Activated naive CD8-positive, alpha-beta T cell (primary cell): ENCODE data around the gene PNMA6E.

Experiments
- H3K27ac Mint-ChIP-seq: one replicate; pipeline ENCODE4 v1.8.0; 2021; ENCODE audit warnings: mixed read lengths
- H3K27me3 Mint-ChIP-seq: one replicate; pipeline ENCODE4 v1.8.0; 2021; ENCODE audit warnings: mixed read lengths
- H3K36me3 Mint-ChIP-seq: one replicate; pipeline ENCODE4 v1.8.0; 2021; ENCODE audit warnings: mixed read lengths
- H3K4me1 Mint-ChIP-seq: one replicate; pipeline ENCODE4 v1.8.0; 2021; ENCODE audit warnings: low read depth, mixed read lengths
- H3K4me3 Mint-ChIP-seq: one replicate; pipeline ENCODE4 v1.8.0; 2021; ENCODE audit warnings: mild to moderate bottlenecking, mixed read lengths
- H3K9me3 Mint-ChIP-seq: one replicate; pipeline ENCODE4 v1.8.0; 2021; ENCODE audit warnings: low read depth, mixed read lengths

Gene PNMA6E

DNA sequence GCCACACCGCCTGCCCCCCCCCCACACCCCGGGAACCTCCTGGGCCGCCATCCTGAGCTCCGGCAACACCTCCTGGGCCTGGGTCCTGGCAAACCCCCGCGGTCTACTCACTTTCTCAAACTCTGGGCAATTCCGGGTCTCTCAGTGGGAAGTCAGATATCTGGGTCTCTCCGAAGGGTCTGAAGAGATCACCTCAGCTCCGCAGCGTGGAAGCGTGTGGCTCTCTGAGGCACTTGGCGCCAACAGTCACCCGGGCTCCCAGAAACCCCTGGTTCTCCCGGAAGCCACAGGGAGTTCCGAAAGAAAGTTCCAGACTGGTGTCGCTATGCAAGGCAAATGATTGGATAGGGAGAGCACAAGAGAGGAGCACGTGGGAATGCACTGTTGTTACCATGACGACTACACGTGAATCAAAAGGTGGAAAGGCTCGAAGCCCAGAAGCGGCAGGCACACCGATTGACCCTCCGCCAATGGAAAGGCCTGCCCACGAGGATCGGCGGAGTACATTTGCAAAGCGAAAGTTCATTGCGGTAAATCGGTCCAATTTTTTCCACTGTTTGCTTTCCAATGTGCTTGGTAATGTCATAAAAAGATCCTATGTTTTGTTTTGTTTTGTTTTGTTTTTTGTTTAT lies at the start of gene PNMA6E:
Gene PNMA6E (minus strand): TSS at position 218 of the 632 bp plus-strand sequence. CDS start 2,501 bp downstream, outside the sequence.
- H3K9me3 Mint-ChIP-seq = no peaks in the 10 kb centered on the region
- H3K27me3 Mint-ChIP-seq = no peaks in the 10 kb centered on the region
- H3K36me3 Mint-ChIP-seq = no peaks in the 10 kb centered on the region
- H3K4me3 Mint-ChIP-seq = no peak within 1 kb of the TSS
- H3K27ac Mint-ChIP-seq = no peak within 1 kb of the TSS
- H3K4me1 Mint-ChIP-seq = no peaks in the 10 kb centered on the region

DNA sequence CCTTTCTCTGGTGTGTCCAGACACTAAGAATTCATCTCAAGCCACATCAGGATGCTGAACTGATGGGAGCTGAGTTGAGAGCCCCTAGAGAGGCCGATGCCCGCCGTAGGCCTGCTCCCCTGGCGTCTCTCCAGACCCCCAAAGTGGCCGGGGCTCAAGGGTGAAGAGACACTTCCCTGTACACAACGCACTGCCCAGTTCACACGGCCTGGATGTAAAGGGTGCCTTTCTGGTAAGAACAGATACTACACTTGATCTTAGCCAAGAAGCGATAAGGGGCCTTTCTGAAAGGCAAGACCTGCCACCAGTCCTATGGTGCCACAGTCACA lies 49.8 kb upstream of the PNMA6E start:
- Mint-ChIP-seq H3K27me3 (no peaks in the 10 kb centered on the region), H3K27ac (no peak overlapping the region), H3K4me3 (no peak overlapping the region), H3K36me3 (no peaks in the 10 kb centered on the region), H3K9me3 (no peaks in the 10 kb centered on the region), H3K4me1 (no peaks in the 10 kb centered on the region)

DNA sequence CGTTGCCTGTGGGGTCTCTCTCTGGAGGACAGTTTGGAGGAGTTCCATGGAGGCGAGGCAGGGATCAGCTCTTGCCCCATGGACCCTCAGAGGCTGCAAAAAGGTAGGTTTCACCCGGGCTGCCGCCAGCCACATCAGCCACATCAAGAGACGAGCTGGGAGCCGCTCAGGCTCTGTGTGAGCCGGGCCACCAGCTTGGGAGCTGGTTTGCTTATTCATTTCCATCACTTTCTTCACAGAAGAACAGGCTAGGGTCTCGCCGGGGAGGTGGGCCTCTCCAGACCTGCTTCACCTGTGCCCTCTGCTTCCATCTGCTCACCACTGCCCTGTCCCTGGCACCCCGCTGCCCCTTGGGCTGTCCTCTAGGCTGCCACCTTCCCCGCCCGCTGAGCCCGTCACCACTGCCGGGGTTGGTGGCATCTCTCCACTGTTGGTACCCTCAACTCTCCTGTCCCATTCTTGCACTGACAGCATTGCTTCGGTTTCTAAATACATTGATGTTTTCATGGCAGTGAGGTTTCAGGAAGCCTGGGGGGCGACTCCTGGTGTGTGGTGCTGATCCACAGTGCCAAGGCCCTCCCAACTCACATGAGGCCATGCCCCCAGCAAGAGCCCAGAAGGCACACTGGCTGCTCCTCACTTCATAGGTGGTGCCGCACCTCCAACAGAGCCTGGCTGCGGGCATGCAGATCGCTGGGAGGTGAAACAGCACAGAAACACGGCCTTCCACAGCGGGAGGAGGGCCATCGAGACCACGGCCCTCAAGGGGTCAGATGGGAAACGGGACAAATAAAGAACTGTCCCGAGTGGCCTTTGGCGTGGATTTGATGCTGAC lies 49.2 kb upstream of the PNMA6E start:
- Mint-ChIP-seq H3K36me3 (no peaks in the 10 kb centered on the region), H3K4me3 (no peak overlapping the region), H3K4me1 (no peaks in the 10 kb centered on the region), H3K27ac (no peak overlapping the region), H3K27me3 (no peaks in the 10 kb centered on the region), H3K9me3 (no peaks in the 10 kb centered on the region)

DNA sequence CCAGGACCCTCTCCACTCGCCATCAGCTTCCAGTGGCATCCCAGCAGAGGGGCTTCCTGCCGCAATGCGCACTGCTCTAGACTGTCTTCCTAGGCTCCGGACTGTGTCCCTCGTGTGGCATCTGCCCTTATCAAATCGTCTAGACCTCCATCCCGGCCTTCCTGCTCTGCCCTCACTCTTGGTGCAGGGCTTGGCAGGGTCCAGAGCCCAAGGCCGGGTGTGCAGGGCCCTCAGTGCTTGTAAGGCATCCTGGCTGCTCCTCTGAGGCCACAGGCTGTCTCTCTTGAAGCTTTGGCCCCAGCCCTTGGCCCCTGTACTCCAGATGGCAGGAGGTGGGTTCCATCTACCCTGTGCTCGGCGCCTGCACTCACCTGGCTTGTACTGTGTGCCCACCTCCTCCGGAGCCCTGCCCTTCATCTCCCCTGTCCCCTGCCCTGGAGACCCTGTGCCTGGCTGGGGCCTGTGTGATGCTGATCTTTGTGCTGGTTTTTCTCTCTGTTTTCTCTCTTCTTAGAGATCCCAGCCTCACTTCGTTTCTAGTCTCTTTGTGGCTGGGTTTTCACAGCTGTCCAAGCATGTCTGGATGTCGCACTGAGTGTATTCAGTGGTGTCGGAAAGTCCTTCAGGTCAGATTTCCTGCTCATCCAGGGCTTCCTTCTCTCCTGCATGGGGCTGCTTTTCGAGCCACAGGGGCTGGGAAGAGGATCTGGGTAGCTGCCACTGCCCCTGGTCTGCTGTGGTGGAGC lies 48.4 kb upstream of the PNMA6E start:
- no peaks in the 10 kb centered on the region for H3K4me1 Mint-ChIP-seq
- H3K27me3 Mint-ChIP-seq = no peaks in the 10 kb centered on the region
- H3K27ac Mint-ChIP-seq = no peak overlapping the region
- H3K4me3 Mint-ChIP-seq = no peak overlapping the region
- no peaks in the 10 kb centered on the region for H3K9me3 Mint-ChIP-seq
- no peaks in the 10 kb centered on the region for H3K36me3 Mint-ChIP-seq

DNA sequence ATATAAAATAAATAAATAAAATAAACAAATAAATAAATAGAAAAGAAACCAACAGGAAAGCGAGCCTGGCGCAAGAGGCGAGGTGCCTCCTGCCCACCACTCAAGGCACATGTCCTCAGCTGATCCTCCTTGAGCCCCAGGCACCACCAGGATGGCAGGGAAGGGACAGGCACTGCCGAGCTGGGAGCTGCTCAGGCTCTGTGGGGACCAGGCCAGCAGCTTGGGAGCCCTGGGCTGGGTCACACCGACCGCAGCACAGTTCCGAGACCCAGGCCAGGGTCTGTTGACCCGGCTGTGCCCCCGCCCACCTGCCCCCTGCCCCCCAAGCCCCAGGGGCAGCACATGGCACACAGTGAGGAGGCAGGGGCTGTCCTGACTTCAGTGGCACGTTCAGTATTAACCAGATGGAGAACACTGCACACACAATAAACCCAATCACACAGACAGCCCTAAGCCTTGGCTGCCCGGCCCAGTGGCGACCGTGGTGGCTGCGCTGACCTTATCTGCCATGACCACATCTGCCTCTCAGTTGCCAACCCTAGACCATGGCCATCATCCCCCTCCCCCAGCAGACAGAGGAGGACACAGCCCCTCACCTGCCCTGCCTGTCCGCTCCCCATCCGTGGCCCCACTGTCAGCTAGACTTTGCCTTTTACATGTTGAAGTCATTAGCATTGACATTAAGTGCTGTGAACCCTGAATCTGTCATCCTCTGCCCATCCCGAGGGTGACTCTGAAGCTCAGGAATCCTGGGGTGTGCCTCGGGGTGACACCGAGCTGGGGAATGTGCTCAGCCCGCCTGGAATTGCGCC lies 47.6 kb upstream of the PNMA6E start:
- Mint-ChIP-seq H3K36me3 (no peaks in the 10 kb centered on the region), H3K27me3 (no peaks in the 10 kb centered on the region), H3K9me3 (no peaks in the 10 kb centered on the region), H3K4me1 (no peaks in the 10 kb centered on the region), H3K27ac (no peak overlapping the region), H3K4me3 (no peak overlapping the region)

DNA sequence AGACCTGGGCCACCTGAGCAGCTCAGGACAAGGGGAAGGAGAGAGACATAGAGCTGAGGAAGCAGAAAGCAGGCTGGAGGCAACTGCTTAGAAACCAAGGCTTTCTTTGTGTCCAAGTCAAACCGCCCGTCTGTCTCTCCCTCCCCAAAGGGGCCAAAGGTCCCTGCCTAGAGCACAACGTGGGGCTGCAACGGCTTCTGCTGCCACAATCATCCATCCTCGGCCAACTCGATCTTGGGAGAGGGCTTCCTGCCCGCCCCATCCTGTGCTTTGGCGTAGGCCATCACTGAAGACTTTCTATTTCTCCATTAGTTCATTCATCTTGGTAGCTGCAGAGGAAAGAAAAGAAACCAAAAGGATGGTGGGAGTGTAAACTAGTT lies 46.4 kb upstream of the PNMA6E start:
- H3K27ac Mint-ChIP-seq = no peak overlapping the region
- no peaks in the 10 kb centered on the region for H3K9me3 Mint-ChIP-seq
- H3K36me3 Mint-ChIP-seq = no peaks in the 10 kb centered on the region
- H3K27me3 Mint-ChIP-seq = no peaks in the 10 kb centered on the region
- H3K4me1 Mint-ChIP-seq = no peaks in the 10 kb centered on the region
- no peak overlapping the region for H3K4me3 Mint-ChIP-seq

DNA sequence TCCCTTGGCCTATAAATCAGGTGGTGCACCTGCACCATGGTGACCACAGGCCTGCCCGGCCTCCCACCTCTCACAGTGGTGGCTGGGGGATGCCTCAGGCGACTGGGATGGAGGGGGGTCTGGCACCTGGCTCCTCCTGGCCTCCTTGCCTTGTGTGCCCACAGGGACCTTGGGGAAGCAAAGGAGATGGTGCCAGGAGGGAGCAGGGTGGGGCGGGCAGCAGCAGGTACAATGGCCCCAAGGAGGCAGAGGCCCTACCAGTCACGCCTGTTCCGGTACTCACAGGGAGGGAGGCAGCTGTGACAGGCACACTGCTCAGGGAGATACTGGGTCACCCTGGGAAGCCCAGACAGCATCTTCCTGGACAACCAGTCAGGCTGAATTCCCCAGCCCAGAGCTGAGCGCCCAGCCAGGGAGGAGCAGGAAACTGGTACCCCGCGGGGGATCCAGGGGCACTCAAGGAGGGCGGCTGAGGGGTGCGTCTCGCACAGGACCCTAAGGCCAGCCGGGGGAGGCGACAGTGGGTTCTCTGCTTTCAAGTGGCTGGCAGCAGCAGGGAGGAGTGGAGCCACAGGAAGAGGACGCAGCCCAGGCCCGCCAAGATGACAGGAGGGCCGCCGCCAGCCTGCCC lies 45.9 kb upstream of the PNMA6E start:
- H3K9me3 Mint-ChIP-seq = no peaks in the 10 kb centered on the region
- no peak overlapping the region for H3K27ac Mint-ChIP-seq
- H3K4me3 Mint-ChIP-seq = no peak overlapping the region
- no peaks in the 10 kb centered on the region for H3K27me3 Mint-ChIP-seq
- no peaks in the 10 kb centered on the region for H3K4me1 Mint-ChIP-seq
- no peaks in the 10 kb centered on the region for H3K36me3 Mint-ChIP-seq

DNA sequence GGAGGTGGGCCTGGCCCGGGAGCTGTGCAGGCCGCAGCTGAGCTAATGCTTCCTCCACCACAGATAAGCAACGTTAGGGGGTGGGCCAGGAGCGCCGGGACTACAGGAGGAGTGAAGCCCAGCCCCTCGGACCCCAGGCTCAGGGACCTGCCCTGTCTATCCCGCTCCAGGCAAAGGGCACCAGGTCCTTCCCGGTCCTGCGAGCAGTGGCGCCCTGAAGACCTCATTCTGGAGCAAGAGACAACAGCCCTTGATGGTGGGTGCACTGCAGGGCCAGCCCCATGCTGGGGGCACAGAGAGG lies 45.4 kb upstream of the PNMA6E start:
- Mint-ChIP-seq H3K27ac (no peak overlapping the region), H3K36me3 (no peaks in the 10 kb centered on the region), H3K4me3 (no peak overlapping the region), H3K4me1 (no peaks in the 10 kb centered on the region), H3K27me3 (no peaks in the 10 kb centered on the region), H3K9me3 (no peaks in the 10 kb centered on the region)

DNA sequence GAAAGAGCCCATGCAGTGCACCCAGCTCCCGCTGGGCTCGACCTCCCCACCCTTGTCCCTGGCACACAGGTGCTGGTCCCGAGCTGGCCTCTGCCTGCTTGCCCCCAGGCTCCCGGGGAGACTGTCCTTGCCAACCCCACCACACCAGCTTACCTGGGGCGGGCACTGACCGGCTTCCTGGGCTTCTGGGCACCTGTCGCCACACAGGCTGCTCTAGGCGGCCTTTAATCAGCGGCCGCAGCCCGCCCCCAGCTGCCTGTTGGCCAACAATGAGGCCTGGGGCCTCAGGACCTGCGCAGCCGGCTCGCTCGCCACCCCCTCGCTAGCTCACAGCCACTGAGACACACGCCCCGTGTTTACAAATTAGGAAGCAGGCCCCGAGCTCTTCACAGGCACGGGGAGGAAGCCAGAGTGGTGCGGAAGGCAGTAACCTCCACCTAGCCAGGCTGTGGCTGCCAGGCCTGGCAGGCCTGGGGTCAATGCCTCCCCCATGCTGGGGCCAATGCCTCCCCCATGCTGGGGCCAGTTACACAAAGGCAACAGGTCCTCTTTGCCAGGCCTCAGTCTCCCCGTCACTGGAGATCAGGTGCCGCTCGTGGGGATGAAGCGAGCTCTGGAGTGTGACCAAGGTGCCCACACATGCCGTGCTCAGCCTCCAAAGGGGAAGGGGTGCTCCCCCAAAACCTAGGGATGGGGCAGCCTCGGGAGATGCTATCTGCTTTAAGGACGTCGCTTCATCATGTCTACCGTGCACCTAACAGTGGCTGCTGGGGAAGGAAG lies 44.9 kb upstream of the PNMA6E start, which contains the start of gene TREX2:
Gene TREX2 (minus strand): TSS at position 201 of the 780 bp plus-strand sequence. CDS start 626 bp downstream, outside the sequence.
- no peak within 1 kb of the TSS for H3K27ac Mint-ChIP-seq
- H3K27me3 Mint-ChIP-seq = no peaks in the 10 kb centered on the region
- H3K36me3 Mint-ChIP-seq = no peaks in the 10 kb centered on the region
- H3K9me3 Mint-ChIP-seq = no peaks in the 10 kb centered on the region
- H3K4me1 Mint-ChIP-seq = no peaks in the 10 kb centered on the region
- no peak within 1 kb of the TSS for H3K4me3 Mint-ChIP-seq

DNA sequence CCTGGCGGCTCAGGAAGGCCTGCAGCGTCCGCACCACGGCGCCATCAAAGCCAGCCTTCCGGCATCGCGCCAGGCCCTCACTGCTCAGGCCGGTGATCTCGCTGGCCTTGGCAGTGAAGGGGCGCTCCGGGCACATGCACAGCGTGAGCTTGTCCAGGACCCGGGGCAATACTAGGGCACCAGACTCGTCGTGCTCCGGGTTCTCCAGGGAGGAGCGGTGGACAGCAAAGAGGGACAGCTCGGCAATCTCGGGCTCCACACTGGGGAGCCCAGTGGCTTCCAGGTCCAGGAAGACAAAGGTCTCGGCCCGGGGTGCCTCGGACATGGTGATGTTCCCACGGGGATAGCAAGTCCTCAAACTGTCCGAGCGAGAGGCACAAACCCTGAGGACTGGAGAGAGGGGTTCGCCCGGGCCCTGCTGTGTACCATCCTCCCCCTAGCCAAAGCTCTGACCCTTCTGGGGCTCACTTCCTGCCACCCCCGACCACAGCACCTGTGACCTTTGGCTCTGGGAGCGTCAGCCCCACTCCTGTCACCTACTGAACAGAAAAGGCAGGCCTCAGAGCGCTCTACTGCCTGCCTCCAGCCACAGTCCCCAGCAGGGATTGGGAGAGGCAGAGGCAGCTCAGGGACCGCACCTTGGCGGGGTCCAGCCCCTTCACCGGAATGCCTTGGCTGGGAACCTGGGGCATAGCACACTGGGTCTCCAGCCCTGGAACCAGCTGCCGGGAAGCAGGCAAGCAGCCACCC lies 44.1 kb upstream of the PNMA6E start:
- no peak overlapping the region for H3K4me3 Mint-ChIP-seq
- no peak overlapping the region for H3K27ac Mint-ChIP-seq
- H3K27me3 Mint-ChIP-seq = no peaks in the 10 kb centered on the region
- no peaks in the 10 kb centered on the region for H3K4me1 Mint-ChIP-seq
- H3K36me3 Mint-ChIP-seq = no peaks in the 10 kb centered on the region
- no peaks in the 10 kb centered on the region for H3K9me3 Mint-ChIP-seq

DNA sequence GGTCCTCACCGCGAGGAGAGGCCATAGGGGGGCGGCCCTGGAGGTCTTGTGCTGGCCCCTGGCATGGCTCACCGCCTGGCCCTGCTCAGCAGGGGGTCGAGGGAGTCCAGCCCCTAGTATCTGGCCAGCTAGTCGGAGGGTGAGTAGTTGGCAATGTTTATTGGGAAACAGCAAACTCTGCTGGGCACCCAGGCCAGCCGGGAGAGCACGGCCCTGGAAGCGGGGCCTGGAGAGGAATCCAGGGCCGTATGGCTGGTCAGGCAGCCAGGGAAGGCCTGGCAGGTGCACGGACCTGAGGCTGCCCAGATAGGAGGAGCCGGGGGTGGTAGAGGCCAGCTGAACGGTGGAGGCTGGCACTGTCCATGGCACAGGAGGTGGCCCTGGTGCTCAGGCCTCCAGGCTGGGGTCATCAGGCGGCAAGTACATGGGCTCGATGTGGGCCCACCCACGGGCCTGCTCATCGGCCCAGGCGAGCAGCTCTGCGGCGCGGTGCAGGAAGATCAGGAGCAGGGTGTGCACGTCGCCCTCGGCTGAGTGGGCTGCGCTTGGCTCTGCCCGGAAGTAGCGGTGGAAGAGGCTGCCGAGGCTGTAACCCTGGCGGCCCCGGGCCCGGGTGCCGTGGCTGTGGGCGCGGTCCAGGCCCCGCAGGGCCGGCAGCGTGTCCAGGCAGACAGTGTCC lies 43.3 kb upstream of the PNMA6E start:
- Mint-ChIP-seq H3K27me3 (no peaks in the 10 kb centered on the region), H3K27ac (no peak overlapping the region), H3K4me1 (no peaks in the 10 kb centered on the region), H3K36me3 (no peaks in the 10 kb centered on the region), H3K4me3 (no peak overlapping the region), H3K9me3 (no peaks in the 10 kb centered on the region)

DNA sequence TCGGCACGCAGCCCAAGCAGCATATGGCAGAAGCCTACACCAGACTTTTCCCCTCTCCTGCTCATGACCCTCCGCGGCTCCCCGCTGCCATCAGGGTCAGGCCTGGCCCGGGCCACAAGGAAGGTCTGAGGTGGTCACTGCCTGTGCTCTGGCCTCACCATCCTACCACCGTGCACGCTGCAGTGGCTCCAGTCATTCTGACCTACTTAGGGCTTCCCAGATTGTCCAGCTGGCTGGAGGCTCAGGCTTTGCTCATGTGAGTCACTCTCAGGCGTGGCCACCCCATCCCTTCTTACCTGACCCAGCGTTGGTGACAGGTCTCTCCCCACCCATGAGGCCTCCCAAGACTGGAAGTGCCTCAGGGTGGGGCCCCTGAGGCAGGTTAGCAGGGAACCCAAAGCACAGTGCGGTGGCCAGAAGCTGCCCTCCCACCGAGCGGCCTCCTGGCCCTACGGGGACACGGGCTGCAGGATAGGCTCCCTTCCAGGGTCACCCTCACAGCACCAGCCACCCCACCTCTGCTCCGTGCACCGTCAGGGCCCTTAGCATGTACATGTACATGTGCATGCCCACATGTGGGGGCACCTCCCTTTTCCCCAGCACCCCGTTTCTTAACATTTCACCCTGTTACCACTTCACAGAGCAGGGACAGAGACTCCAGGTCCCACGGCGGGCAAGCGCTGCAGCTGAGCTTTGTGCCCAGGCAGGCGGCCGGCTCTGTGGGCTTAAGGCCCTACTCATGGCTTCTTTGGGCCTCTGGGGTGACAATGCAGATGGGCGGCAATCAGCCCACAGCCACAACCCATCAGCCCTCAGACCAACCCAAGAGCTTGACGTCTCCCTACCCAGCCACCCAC lies 42.6 kb upstream of the PNMA6E start:
- Mint-ChIP-seq H3K27me3 (no peaks in the 10 kb centered on the region), H3K4me3 (no peak overlapping the region), H3K36me3 (no peaks in the 10 kb centered on the region), H3K27ac (no peak overlapping the region), H3K9me3 (no peaks in the 10 kb centered on the region), H3K4me1 (no peaks in the 10 kb centered on the region)
